A549 (cell line): ENCODE data around the gene DOCK10. TPM values are rescaled to one million over a fixed set of nuclear protein-coding genes. Genes with fewer than 3 reads are reported as not detected.

ENCODE experiments used
- ATAC-seq, 2 experiments: fragments of 200-7000 bp in 1 of 2; fragments of >200 bp in 1 of 2; cut with Nextera tagmentation in 1 of 2; cut with Tn5 transposase in 1 of 2; 3 replicates each; pipeline versions ENCODE4 v1.8.0 to v1.9.1; 2018 to 2020; ENCODE audit warnings: mild to moderate bottlenecking in 1 of 2, moderate library complexity in 1 of 2
- CTCF ChIA-PET: fragments of 300-600 bp; sonication (Branson Sonifier 250); formaldehyde crosslinking; extraction: SDS; loops from one replicate; lab custom pipeline; 2021; ENCODE audit warnings: antibody characterized with exemption, inconsistent platforms; lab: Yijun Ruan, JAX
- POLR2A ChIA-PET: fragments of 350-600 bp; formaldehyde crosslinking; extraction: SDS; loops from one replicate; lab custom pipeline; 2021; ENCODE audit warnings: antibody characterized with exemption, inconsistent platforms; lab: Yijun Ruan, JAX
- DNase-seq, 2 experiments: peaks; one replicate each; pipeline versions ENCODE4 v3.0.0 to v3.0.0-alpha.2; 2011 to 2016; ENCODE audit warnings: low read depth in 1 of 2, low spot score in 1 of 2
- FAIRE-seq: peaks from 2 replicates; lab custom pipeline; 2011; peaks lifted over from hg19 to GRCh38; lab: Jason Lieb, UNC
- H3K27ac ChIP-seq, 2 experiments: fragments of >200 bp; sonication (Bioruptor Twin); formaldehyde crosslinking; 3 replicates each; pipeline ENCODE4 v1.5.1; 2016 to 2017
- H3K4me1 ChIP-seq: fragments of >200 bp; sonication (Bioruptor Twin); formaldehyde crosslinking; 3 replicates; pipeline ENCODE4 v1.6.1; 2016
- H3K4me2 ChIP-seq: fragments of >200 bp; sonication (Bioruptor Twin); formaldehyde crosslinking; 3 replicates; pipeline ENCODE4 v1.6.1; 2016
- H3K4me3 ChIP-seq: fragments of >200 bp; sonication (Bioruptor Twin); formaldehyde crosslinking; 3 replicates; pipeline ENCODE4 v1.5.1; 2016
- H3K9me3 ChIP-seq: fragments of >200 bp; sonication (Bioruptor Twin); formaldehyde crosslinking; 3 replicates; pipeline ENCODE4 v1.6.1; 2016
- CEBPB ChIP-seq, 2 experiments: fragments of >200 bp in 1 of 2; sonication (Bioruptor Twin) in 1 of 2; formaldehyde crosslinking in 1 of 2; IDR thresholded peaks; 2 replicates each; pipeline ENCODE4 v1.6.1; 2012 to 2016
- CHD2 ChIP-seq: fragments of 150-350 bp; IDR thresholded peaks from 2 replicates; pipeline ENCODE4 v1.6.1; 2014; ENCODE audit warnings: low read length; ENCODE audit not compliant: partially characterized antibody
- EP300 ChIP-seq, 2 experiments: fragments of >200 bp; sonication (Bioruptor Twin); formaldehyde crosslinking; IDR thresholded peaks; 2 replicates in 1 of 2; 3 replicates in 1 of 2; pipeline ENCODE4 v1.6.1; 2016 to 2017
- ESRRA ChIP-seq: fragments of 150-350 bp; IDR thresholded peaks from 2 replicates; pipeline ENCODE4 v1.6.1; 2014; ENCODE audit warnings: mild to moderate bottlenecking, low read length, borderline replicate concordance
- FOSB ChIP-seq: fragments of 250-450 bp; sonication (Bioruptor Pico); IDR thresholded peaks from 2 replicates; pipeline ENCODE4 v1.5.0; 2020; ENCODE audit warnings: mild to moderate bottlenecking, moderate library complexity
- FOXS1 ChIP-seq: fragments of 250-450 bp; sonication (Bioruptor Pico); IDR thresholded peaks from 2 replicates; pipeline ENCODE4 v1.5.0; 2020; ENCODE audit warnings: mild to moderate bottlenecking, moderate library complexity
- HEYL ChIP-seq: fragments of 250-450 bp; sonication (Bioruptor Pico); IDR thresholded peaks from 2 replicates; pipeline ENCODE4 v1.8.0; 2021; ENCODE audit warnings: mild to moderate bottlenecking, moderate library complexity
- HOXA7 ChIP-seq: fragments of 250-450 bp; sonication (Bioruptor Pico); IDR thresholded peaks from 2 replicates; pipeline ENCODE4 v1.5.0; 2020; ENCODE audit warnings: mild to moderate bottlenecking, moderate library complexity
- HOXB5 ChIP-seq: fragments of 250-450 bp; sonication (Bioruptor Pico); IDR thresholded peaks from 2 replicates; pipeline ENCODE4 v1.5.0; 2020; ENCODE audit warnings: mild to moderate bottlenecking, moderate library complexity
- KDM1A ChIP-seq: fragments of 200-600 bp; sonication (generic); IDR thresholded peaks from 2 replicates; pipeline ENCODE4 v1.6.1; 2016; ENCODE audit warnings: low read depth, mild to moderate bottlenecking
- NFE2L2 ChIP-seq: fragments of 150-350 bp; conservative IDR thresholded peaks from 2 replicates; pipeline ENCODE4 v1.6.1; 2014; ENCODE audit warnings: low read length
- NR3C1 ChIP-seq: fragments of >200 bp; sonication (Bioruptor Twin); formaldehyde crosslinking; IDR thresholded peaks from 3 replicates; pipeline ENCODE4 v1.6.1; 2017
- PHF8 ChIP-seq: fragments of 200-600 bp; sonication (generic); IDR thresholded peaks from 2 replicates; pipeline ENCODE4 v1.6.1; 2016; ENCODE audit warnings: low read depth, mild to moderate bottlenecking, antibody characterized with exemption, moderate library complexity, borderline replicate concordance
- POLR2A ChIP-seq: IDR thresholded peaks from 2 replicates; pipeline ENCODE4 v1.6.1; 2012; ENCODE audit warnings: mild to moderate bottlenecking, low read length
- RARB ChIP-seq: fragments of 250-450 bp; sonication (Bioruptor Pico); IDR thresholded peaks from 2 replicates; pipeline ENCODE4 v1.8.0; 2021; ENCODE audit warnings: mild to moderate bottlenecking, moderate library complexity
- RCOR1 ChIP-seq: fragments of 150-350 bp; IDR thresholded peaks from 2 replicates; pipeline ENCODE4 v1.6.1; 2014; ENCODE audit warnings: antibody characterized with exemption, low read length, low read depth
- REST ChIP-seq: fragments of 200-600 bp; sonication (generic); IDR thresholded peaks from 2 replicates; pipeline ENCODE4 v1.6.1; 2016; ENCODE audit warnings: antibody characterized with exemption, mild to moderate bottlenecking, moderate library complexity
- SMC3 ChIP-seq: fragments of >200 bp; sonication (Bioruptor Twin); formaldehyde crosslinking; IDR thresholded peaks from 3 replicates; pipeline ENCODE4 v1.6.1; 2018; ENCODE audit warnings: inconsistent platforms
- TFCP2L1 ChIP-seq: fragments of 250-450 bp; sonication (Bioruptor Pico); IDR thresholded peaks from 2 replicates; pipeline ENCODE4 v1.5.0; 2021; ENCODE audit warnings: mild to moderate bottlenecking
- ZC3H11A ChIP-seq: fragments of 450-650 bp; IDR thresholded peaks from 2 replicates; pipeline ENCODE4 v1.6.1; 2014; ENCODE audit warnings: antibody characterized with exemption, mild to moderate bottlenecking
- ZNF302 ChIP-seq: fragments of 250-450 bp; sonication (Bioruptor Pico); IDR thresholded peaks from 2 replicates; pipeline ENCODE4 v1.9.0; 2021; ENCODE audit warnings: inconsistent platforms, mild to moderate bottlenecking, moderate library complexity
- ZSCAN20 ChIP-seq: fragments of 250-450 bp; sonication (Bioruptor Pico); IDR thresholded peaks from 2 replicates; pipeline ENCODE4 v1.8.0; 2022; ENCODE audit warnings: mild to moderate bottlenecking, moderate library complexity
- WGBS: methylation state at CpG from one replicate; pipeline ENCODE4 v1.1.6; 2017; ENCODE audit errors: missing lambda C conversion rate; 5-methylcytosine and 5-hydroxymethylcytosine counted together
- polyA plus RNA-seq, 4 experiments: library from polyadenylated mRNA; depleted of rRNA in 3 of 4; stranded (reverse); fragments of >200 nt; fragmentation: RNase III in 1 of 4; extraction: RNeasy Plus Mini Kit Qiagen cat#74134 plus additional on column Dnase treatment in 1 of 4; gene quantifications; 2 replicates in 3 of 4; 3 replicates in 1 of 4; pipeline ENCODE4 v1.2.3, GENCODE V29; 2011 to 2017
- TF ChIP-seq, protein P1 (sequence below): IDR thresholded peaks from 2 replicates; pipeline ENCODE4 v1.6.1; 2012
- TF ChIP-seq, protein P2 (sequence below): IDR thresholded peaks from 2 replicates; pipeline ENCODE4 v1.6.1; 2012; ENCODE audit warnings: low read depth, borderline replicate concordance

Gene DOCK10
- polyA plus RNA-seq, 2 of the 4 experiments (the other 2 are of a cell fraction): 43.0 to 45.3 TPM

DNA sequence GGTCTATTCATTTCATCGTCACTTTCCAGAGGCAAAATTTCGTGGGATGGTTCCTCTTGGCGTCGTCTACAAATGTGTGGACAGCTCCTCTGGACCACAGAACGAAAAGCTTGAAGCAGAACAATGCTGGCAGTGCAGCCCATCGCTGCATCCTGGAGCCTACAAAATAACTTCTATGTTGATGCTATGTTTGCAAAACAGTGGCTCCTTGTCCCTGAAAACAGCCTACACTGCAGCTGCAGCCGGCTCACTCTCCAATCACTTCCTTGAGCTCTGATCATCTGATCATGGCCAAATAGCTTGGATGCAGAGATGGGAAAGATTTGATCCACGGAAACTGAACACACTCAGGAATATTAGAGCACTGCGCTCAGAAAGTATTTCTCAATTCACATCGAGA lies 60.0 kb downstream of the DOCK10 start (continued):
- TF ChIP-seq CHD2 (no peak), EP300 (IDR thresholded peaks at IDR 0.05) (no peak)

GRCh38 chr2:224976629-224977525 lies 65.4 kb downstream of the DOCK10 start:
- ChIA-PET POLR2A (no interaction called here), CTCF (interaction anchor here (1.2 kb wide), 1 partner anchor 25 kb away, joined by 4 read pairs; no protein-coding TSS in a partner anchor)
- Histone ChIP-seq H3K27ac (0 out of 6 replicates have a peak overlapping the region, but pooled peaks of 1 of the 2 experiments have one; percentile 11), H3K4me1 (peaks cover 17% of the 10 kb centered on the region), H3K4me3 (no peak overlapping the region), H3K4me2 (no peak overlapping the region), H3K9me3 (no peaks in the 10 kb centered on the region)
- ATAC-seq (no peak), DNase-seq (no peak), FAIRE-seq (no peak)
- WGBS: 90% methylated on average over 7 of the region's 7 CpGs
- TF ChIP-seq TFCP2L1 (CRISPR knock-in tag) (no peak), RCOR1 (no peak), ESRRA (no peak), POLR2A (no peak), NFE2L2 (no peak), SMC3 (no peak), ZSCAN20 (no peak), HOXB5 (no peak), HOXA7 (CRISPR knock-in tag) (no peak), ZC3H11A (no peak), PHF8 (no peak), HEYL (no peak), KDM1A (no peak)
- TF ChIP-seq, protein P1, sequence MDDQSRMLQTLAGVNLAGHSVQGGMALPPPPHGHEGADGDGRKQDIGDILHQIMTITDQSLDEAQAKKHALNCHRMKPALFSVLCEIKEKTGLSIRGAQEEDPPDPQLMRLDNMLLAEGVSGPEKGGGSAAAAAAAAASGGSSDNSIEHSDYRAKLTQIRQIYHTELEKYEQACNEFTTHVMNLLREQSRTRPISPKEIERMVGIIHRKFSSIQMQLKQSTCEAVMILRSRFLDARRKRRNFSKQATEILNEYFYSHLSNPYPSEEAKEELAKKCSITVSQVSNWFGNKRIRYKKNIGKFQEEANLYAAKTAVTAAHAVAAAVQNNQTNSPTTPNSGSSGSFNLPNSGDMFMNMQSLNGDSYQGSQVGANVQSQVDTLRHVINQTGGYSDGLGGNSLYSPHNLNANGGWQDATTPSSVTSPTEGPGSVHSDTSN: no peak

GRCh38 chr2:224975761-224976160 lies 66.5 kb downstream of the DOCK10 start:
- Histone ChIP-seq H3K4me1 (peaks cover 17% of the 10 kb centered on the region), H3K4me2 (no peak overlapping the region), H3K27ac (no peak overlapping the region), H3K9me3 (no peaks in the 10 kb centered on the region), H3K4me3 (no peak overlapping the region)
- no peak for DNase-seq
- no peak for TF ChIP-seq ZNF302
- TF ChIP-seq REST: no peak
- no peak for TF ChIP-seq CEBPB (IDR thresholded peaks at IDR 0.05)
- TF ChIP-seq NR3C1: no peak
- TF ChIP-seq, protein P2, sequence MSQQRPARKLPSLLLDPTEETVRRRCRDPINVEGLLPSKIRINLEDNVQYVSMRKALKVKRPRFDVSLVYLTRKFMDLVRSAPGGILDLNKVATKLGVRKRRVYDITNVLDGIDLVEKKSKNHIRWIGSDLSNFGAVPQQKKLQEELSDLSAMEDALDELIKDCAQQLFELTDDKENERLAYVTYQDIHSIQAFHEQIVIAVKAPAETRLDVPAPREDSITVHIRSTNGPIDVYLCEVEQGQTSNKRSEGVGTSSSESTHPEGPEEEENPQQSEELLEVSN: no peak
- TF ChIP-seq FOXS1 (CRISPR knock-in tag): no peak
- TF ChIP-seq TFCP2L1 (CRISPR knock-in tag): no peak
- TF ChIP-seq RARB (CRISPR knock-in tag): no peak
- TF ChIP-seq FOSB: no peak
- ChIA-PET POLR2A (no interaction called here), CTCF (no interaction called here)
- WGBS: 77% methylated on average over 4 of the region's 4 CpGs
- no peak for FAIRE-seq
- no peak for ATAC-seq
